Osteoblast (primary cell): ENCODE measurements around the gene SGTA. TPM values are rescaled to one million over a fixed set of nuclear protein-coding genes. Genes with fewer than 3 reads are reported as not detected.

Source experiments
- DNase-seq: peaks from one replicate; pipeline ENCODE4 v3.0.0; 2011; ENCODE audit warnings: low spot score, mixed read lengths; ENCODE audit not compliant: insufficient read length; ENCODE audit errors: missing footprints
- H2AFZ ChIP-seq: 2 replicates; pipeline ENCODE4 v1.6.0; 2011; ENCODE audit warnings: mild to moderate bottlenecking, low read length
- H3K27ac ChIP-seq: 2 replicates; pipeline ENCODE4 v1.5.1; 2011; ENCODE audit warnings: mild to moderate bottlenecking, low read depth, low read length, moderate library complexity
- H3K27me3 ChIP-seq: 2 replicates; pipeline ENCODE4 v1.6.0; 2012; ENCODE audit warnings: mild to moderate bottlenecking, control low read depth, inconsistent platforms, low read length, moderate library complexity; ENCODE audit not compliant: insufficient read depth
- H3K36me3 ChIP-seq: 2 replicates; pipeline ENCODE4 v1.5.1; 2011; ENCODE audit warnings: mild to moderate bottlenecking, low read length, control low read depth, moderate library complexity; ENCODE audit not compliant: insufficient read depth
- H3K4me1 ChIP-seq: 2 replicates; pipeline ENCODE4 v1.5.1; 2011; ENCODE audit warnings: mild to moderate bottlenecking, low read length, control low read depth, moderate library complexity; ENCODE audit not compliant: insufficient read depth
- H3K4me2 ChIP-seq: 2 replicates; pipeline ENCODE4 v1.6.0; 2011; ENCODE audit warnings: mild to moderate bottlenecking, low read length; ENCODE audit not compliant: insufficient read depth
- H3K4me3 ChIP-seq: fragments of 200-600 bp; sonication (generic); 3 replicates; pipeline ENCODE4 v1.5.1; 2012; ENCODE audit warnings: mild to moderate bottlenecking, low read length, inconsistent platforms; ENCODE audit not compliant: insufficient read depth
- H3K79me2 ChIP-seq: 2 replicates; pipeline ENCODE4 v1.6.0; 2012; ENCODE audit warnings: mild to moderate bottlenecking, low read length, control low read depth, inconsistent platforms; ENCODE audit not compliant: insufficient read depth
- H3K9me3 ChIP-seq: 2 replicates; pipeline ENCODE4 v1.5.1; 2011; ENCODE audit warnings: low read depth, low read length, control low read depth
- H4K20me1 ChIP-seq: 2 replicates; pipeline ENCODE4 v1.6.0; 2012; ENCODE audit warnings: mild to moderate bottlenecking, low read length, control low read depth; ENCODE audit not compliant: insufficient read depth
- total RNA-seq: library from RNA; depleted of rRNA; stranded (reverse); fragments of >200 nt; gene quantifications from 2 replicates; pipeline ENCODE4 v1.2.3, GENCODE V29; 2012
- TF ChIP-seq, protein P1 (sequence below): IDR thresholded peaks from 2 replicates; pipeline ENCODE4 v1.5.1; 2011; ENCODE audit warnings: mild to moderate bottlenecking, low read depth, low read length, moderate library complexity; ENCODE audit errors: extremely low read depth

The SGTA gene
- total RNA-seq, 1 donor = 38.7 TPM

- H3K27me3 ChIP-seq = no peaks in the 10 kb centered on the region
Measured at GRCh38 chr19:2761309-2761677, 21.8 kb downstream of the SGTA start.

GRCh38 chr19:2759965-2760364, 23.1 kb downstream of the SGTA start:
- no peaks in the 10 kb centered on the region for H3K9me3 ChIP-seq
- peaks cover 51% of the 10 kb centered on the region for H3K36me3 ChIP-seq
- no peak overlapping the region for H3K4me3 ChIP-seq
- no peaks in the 10 kb centered on the region for H3K4me1 ChIP-seq
- no peaks in the 10 kb centered on the region for H3K27me3 ChIP-seq
- H3K4me2 ChIP-seq = no peak overlapping the region
- no peak overlapping the region for H3K27ac ChIP-seq
- DNase-seq = peak; percentile 32
- TF ChIP-seq, protein P1, sequence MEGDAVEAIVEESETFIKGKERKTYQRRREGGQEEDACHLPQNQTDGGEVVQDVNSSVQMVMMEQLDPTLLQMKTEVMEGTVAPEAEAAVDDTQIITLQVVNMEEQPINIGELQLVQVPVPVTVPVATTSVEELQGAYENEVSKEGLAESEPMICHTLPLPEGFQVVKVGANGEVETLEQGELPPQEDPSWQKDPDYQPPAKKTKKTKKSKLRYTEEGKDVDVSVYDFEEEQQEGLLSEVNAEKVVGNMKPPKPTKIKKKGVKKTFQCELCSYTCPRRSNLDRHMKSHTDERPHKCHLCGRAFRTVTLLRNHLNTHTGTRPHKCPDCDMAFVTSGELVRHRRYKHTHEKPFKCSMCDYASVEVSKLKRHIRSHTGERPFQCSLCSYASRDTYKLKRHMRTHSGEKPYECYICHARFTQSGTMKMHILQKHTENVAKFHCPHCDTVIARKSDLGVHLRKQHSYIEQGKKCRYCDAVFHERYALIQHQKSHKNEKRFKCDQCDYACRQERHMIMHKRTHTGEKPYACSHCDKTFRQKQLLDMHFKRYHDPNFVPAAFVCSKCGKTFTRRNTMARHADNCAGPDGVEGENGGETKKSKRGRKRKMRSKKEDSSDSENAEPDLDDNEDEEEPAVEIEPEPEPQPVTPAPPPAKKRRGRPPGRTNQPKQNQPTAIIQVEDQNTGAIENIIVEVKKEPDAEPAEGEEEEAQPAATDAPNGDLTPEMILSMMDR = no peak
- no peak overlapping the region for H2AFZ ChIP-seq
- no peaks in the 10 kb centered on the region for H3K79me2 ChIP-seq
- H4K20me1 ChIP-seq = peaks cover 2% of the 10 kb centered on the region

More at GRCh38 chr19:2761309-2761677, 21.8 kb downstream of the SGTA start:
- Histone ChIP-seq H3K4me3 (no peak overlapping the region), H3K36me3 (peaks cover 58% of the 10 kb centered on the region), H3K4me1 (no peaks in the 10 kb centered on the region), H3K27ac (no peak overlapping the region), H3K9me3 (no peaks in the 10 kb centered on the region), H4K20me1 (peaks cover 2% of the 10 kb centered on the region), H3K79me2 (no peaks in the 10 kb centered on the region), H2AFZ (no peak overlapping the region), H3K4me2 (no peak overlapping the region)
- TF ChIP-seq, protein P1 = no peak
- peak; percentile 72 for DNase-seq

GRCh38 chr19:2759362-2759761, 23.7 kb downstream of the SGTA start:
- H3K4me2 ChIP-seq = no peak overlapping the region
- H4K20me1 ChIP-seq = peaks cover 2% of the 10 kb centered on the region
- H2AFZ ChIP-seq = no peak overlapping the region
- H3K4me3 ChIP-seq = no peak overlapping the region
- no peaks in the 10 kb centered on the region for H3K27me3 ChIP-seq
- peaks cover 48% of the 10 kb centered on the region for H3K36me3 ChIP-seq
- TF ChIP-seq, protein P1 = no peak
- H3K79me2 ChIP-seq = no peaks in the 10 kb centered on the region
- no peak overlapping the region for H3K27ac ChIP-seq
- H3K9me3 ChIP-seq = no peaks in the 10 kb centered on the region
- H3K4me1 ChIP-seq = no peaks in the 10 kb centered on the region
- no peak for DNase-seq

GRCh38 chr19:2758601-2759313, 24.3 kb downstream of the SGTA start:
- H3K4me2 ChIP-seq = no peak overlapping the region
- peak; percentile 75 for DNase-seq
- no peak overlapping the region for H3K27ac ChIP-seq
- no peaks in the 10 kb centered on the region for H3K79me2 ChIP-seq
- no peaks in the 10 kb centered on the region for H3K9me3 ChIP-seq
- H3K4me1 ChIP-seq = no peaks in the 10 kb centered on the region
- peaks cover 43% of the 10 kb centered on the region for H3K36me3 ChIP-seq
- H3K27me3 ChIP-seq = no peaks in the 10 kb centered on the region
- H2AFZ ChIP-seq = no peak overlapping the region
- no peak overlapping the region for H3K4me3 ChIP-seq
- peaks cover 2% of the 10 kb centered on the region for H4K20me1 ChIP-seq
- TF ChIP-seq, protein P1 = no peak
